ENCODE results near the gene CD40LG.

CD40LG gene

GRCh38 chrX:136694431-136695087 is 46.6 kb downstream of the CD40LG start:
- Histone ChIP-seq H3F3A (ENCODE audit: insufficient read depth) (0 out of 2 replicates have a peak, but pooled peaks cover 4% of the 10 kb centered on the region), H3K9me2 (replicated peaks; ENCODE audit: insufficient read depth, low read length) (no peaks in the 10 kb centered on the region), H3K4me3 (ENCODE audit: insufficient read depth, low read length, poor library complexity, severe bottlenecking) (no peak overlapping the region), H3K9ac (ENCODE audit: low read length) (no peak overlapping the region; the same call in 1 of the 2 replicates), H3K27me3 (ENCODE audit: low read length) (no peaks in the 10 kb centered on the region), H3K9me3 (ENCODE audit: insufficient read depth, low read length) (no peaks in the 10 kb centered on the region), H4K20me1 (ENCODE audit: low read depth, low read length) (no peaks in the 10 kb centered on the region), H3K79me2 (ENCODE audit: insufficient read depth, low read length) (no peaks in the 10 kb centered on the region), H3K4me2 (ENCODE audit: low read depth, low read length, poor library complexity, severe bottlenecking) (peak overlapping the region; percentile 60), H3K27ac (ENCODE audit: low read depth, low read length) (peak overlapping the region; percentile 68), H3K36me3 (ENCODE audit: low read length) (no peaks in the 10 kb centered on the region), H2AFZ (ENCODE audit: low read depth, low read length, severe bottlenecking) (peak overlapping the region; percentile 84)
- TF ChIP-seq EZH2phosphoT487 (conservative IDR thresholded peaks at IDR 0.05; ENCODE audit: low read length) = no peak
- peak; percentile 40 for TF ChIP-seq CTCF (IDR thresholded peaks at IDR 0.05; ENCODE audit: insufficient read depth, low read length, poor library complexity, severe bottlenecking)

DNA sequence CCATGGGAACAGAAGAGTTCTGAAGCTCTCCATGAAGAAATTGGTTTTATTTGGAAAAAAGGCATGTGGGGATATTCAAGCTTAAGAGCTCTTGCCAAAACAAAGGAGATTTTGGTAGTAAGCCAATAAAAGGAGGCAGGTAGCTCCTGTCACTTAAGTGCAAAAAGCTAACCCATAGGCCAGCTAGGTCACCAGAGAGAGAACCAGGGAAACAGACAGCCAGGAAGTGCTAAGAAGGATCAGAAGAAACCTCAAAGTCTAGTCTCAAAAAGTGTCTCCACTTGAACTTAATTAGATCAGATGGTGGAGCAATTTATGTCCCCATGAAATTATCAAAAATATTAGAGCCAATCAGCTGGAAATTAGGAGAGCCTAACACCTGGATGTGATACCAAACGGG is 49.2 kb downstream of the CD40LG start:
- Histone ChIP-seq H3K9me2 (replicated peaks; ENCODE audit: insufficient read depth, low read length) (no peaks in the 10 kb centered on the region), H3K79me2 (ENCODE audit: insufficient read depth, low read length) (no peaks in the 10 kb centered on the region), H3K27me3 (ENCODE audit: low read length) (no peaks in the 10 kb centered on the region), H3F3A (ENCODE audit: insufficient read depth) (0 out of 2 replicates have a peak, but pooled peaks cover 4% of the 10 kb centered on the region), H4K20me1 (ENCODE audit: low read depth, low read length) (no peaks in the 10 kb centered on the region), H3K4me2 (ENCODE audit: low read depth, low read length, poor library complexity, severe bottlenecking) (no peak overlapping the region), H3K9ac (ENCODE audit: low read length) (no peak overlapping the region), H3K36me3 (ENCODE audit: low read length) (no peaks in the 10 kb centered on the region), H3K4me3 (ENCODE audit: insufficient read depth, low read length, poor library complexity, severe bottlenecking) (no peak overlapping the region), H3K27ac (ENCODE audit: low read depth, low read length) (no peak overlapping the region), H3K9me3 (ENCODE audit: insufficient read depth, low read length) (no peaks in the 10 kb centered on the region), H2AFZ (ENCODE audit: low read depth, low read length, severe bottlenecking) (no peak overlapping the region)
- TF ChIP-seq EZH2phosphoT487 (conservative IDR thresholded peaks at IDR 0.05; ENCODE audit: low read length) (no peak), CTCF (IDR thresholded peaks at IDR 0.05; ENCODE audit: insufficient read depth, low read length, poor library complexity, severe bottlenecking) (no peak)

GRCh38 chrX:136708348-136708747 is 60.4 kb downstream of the CD40LG start:
- H3F3A ChIP-seq (ENCODE audit: insufficient read depth) = no peaks in the 10 kb centered on the region
- no peak for TF ChIP-seq EZH2phosphoT487 (conservative IDR thresholded peaks at IDR 0.05; ENCODE audit: low read length)
- peak; percentile 30 for TF ChIP-seq CTCF (IDR thresholded peaks at IDR 0.05; ENCODE audit: insufficient read depth, low read length, poor library complexity, severe bottlenecking)
- no peak overlapping the region for H3K4me2 ChIP-seq (ENCODE audit: low read depth, low read length, poor library complexity, severe bottlenecking)
- no peak overlapping the region for H3K4me3 ChIP-seq (ENCODE audit: insufficient read depth, low read length, poor library complexity, severe bottlenecking)
- no peak overlapping the region for H3K9ac ChIP-seq (ENCODE audit: low read length)
- H3K9me2 ChIP-seq (replicated peaks; ENCODE audit: insufficient read depth, low read length) = no peaks in the 10 kb centered on the region
- no peak overlapping the region for H3K27ac ChIP-seq (ENCODE audit: low read depth, low read length)
- no peaks in the 10 kb centered on the region for H3K79me2 ChIP-seq (ENCODE audit: insufficient read depth, low read length)
- no peaks in the 10 kb centered on the region for H4K20me1 ChIP-seq (ENCODE audit: low read depth, low read length)
- H3K27me3 ChIP-seq (ENCODE audit: low read length) = no peaks in the 10 kb centered on the region
- H3K36me3 ChIP-seq (ENCODE audit: low read length) = no peaks in the 10 kb centered on the region
- H3K9me3 ChIP-seq (ENCODE audit: insufficient read depth, low read length) = no peaks in the 10 kb centered on the region
- no peak overlapping the region for H2AFZ ChIP-seq (ENCODE audit: low read depth, low read length, severe bottlenecking)

Measured in SU-DHL-6 (cell line).